NOMO-1 treated with DMSO at 0.1 percent for 48 hours (cell line): ENCODE measurements around the gene MYOC.
A peak's percentile ranks its signal among the peaks of the same experiment; 100 is the strongest.
"Not testable (repeated sequence)": the region's sequence is repeated elsewhere in the genome, so short reads cannot be mapped to it uniquely, and the experiment has no call there.

ENCODE experiments used
- DNase-seq: peaks from one replicate; lab custom pipeline; 2025; ENCODE audit not compliant: unreplicated experiment; lab: John Stamatoyannopoulos, UW

Gene MYOC

DNA sequence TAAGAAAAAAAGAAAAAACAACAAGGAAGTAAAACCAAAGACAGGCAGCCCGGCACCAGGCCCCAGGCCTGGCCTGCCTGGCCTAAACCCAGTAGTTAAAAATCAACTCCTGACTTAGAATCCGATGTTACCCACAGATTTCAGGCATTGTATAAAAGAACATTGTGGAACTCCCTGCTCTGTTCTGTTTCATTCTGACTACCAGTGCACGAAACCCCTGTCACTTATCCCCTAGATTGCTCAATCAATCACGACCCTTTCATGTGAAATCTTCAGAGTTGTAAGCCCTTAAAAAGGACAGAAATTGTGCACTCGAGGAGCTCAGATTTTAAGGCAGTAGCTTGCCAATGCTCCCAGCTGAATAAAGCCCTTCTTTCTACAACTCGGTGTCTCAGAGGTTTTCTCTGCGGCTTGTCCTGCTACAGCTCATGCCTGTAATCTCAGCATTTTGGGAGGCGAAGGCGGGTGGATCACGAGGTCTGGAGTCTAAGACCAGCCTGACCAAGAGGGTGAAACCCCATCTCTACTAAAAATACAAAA is 46.0 kb downstream of the MYOC start:
- peak; percentile 36 for DNase-seq

DNA sequence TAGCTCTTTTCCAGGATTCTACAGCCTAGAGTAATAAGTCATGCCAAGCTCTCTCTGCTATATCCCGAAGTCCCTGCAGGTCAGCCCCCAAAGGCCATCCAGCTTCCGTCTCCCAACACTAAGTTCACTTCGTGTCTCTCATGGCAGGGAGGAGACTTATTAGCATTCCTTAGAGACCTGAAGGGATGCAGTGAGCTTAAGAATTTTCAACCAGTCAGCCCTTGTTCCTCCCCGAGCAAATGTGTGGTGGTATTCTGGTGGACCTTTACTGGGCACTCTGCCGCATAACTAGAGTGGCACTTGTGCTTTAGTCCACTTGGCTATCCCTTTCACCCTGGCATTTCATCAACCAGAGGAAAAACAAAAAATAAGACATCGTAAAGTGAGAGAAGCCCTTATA is 49.4 kb downstream of the MYOC start:
- not testable (repeated sequence) for DNase-seq

GRCh38 chr1:171600862-171601261 is 51.6 kb downstream of the MYOC start:
- no peak for DNase-seq

DNA sequence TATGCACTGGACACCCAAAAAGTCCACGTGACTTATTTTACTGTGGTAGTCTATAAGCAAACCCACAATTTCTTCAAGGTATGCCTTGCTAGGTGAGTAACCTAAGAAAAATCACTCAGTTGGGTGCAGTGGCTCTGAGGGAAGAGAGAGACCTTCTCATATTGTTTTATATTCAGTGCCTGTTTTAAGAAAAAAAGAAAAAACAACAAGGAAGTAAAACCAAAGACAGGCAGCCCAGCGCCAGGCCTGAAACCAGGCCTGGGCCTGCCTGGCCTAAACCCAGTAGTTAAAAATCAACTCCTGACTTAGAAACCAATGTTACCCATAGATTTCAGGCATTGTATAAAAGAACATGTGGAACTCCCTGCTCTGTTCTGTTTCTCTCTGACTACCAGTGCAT is 52.2 kb downstream of the MYOC start:
- not testable (repeated sequence) for DNase-seq

DNA sequence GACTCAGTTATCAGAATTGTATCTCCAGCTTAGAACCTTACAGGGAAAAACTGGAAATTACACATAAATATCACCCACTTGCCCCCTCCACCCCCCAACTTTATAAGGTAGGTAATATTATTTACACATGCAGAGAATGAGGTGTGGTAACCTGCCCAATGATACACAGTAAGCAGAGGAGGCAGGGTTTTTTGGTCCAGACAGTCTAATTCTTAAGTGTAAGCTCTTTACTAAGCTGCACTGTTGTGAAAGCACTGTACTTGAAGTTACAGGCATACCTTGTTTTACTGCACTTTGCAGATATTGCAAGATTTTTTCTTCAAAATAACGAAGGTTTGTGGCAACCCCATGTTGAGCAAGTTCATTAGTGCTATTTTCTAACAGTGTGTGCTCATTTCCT is 55.3 kb downstream of the MYOC start:
- DNase-seq, result peak; percentile 66

- DNase-seq, result no peak
Measured at GRCh38 chr1:171596705-171597104, 55.8 kb downstream of the MYOC start.

- no peak for DNase-seq
Measured at GRCh38 chr1:171596119-171596518, 56.4 kb downstream of the MYOC start.

GRCh38 chr1:171595324-171595723 is 57.2 kb downstream of the MYOC start:
- DNase-seq, result no peak

- no peak for DNase-seq
Measured at GRCh38 chr1:171590022-171590421, 62.5 kb downstream of the MYOC start.

DNA sequence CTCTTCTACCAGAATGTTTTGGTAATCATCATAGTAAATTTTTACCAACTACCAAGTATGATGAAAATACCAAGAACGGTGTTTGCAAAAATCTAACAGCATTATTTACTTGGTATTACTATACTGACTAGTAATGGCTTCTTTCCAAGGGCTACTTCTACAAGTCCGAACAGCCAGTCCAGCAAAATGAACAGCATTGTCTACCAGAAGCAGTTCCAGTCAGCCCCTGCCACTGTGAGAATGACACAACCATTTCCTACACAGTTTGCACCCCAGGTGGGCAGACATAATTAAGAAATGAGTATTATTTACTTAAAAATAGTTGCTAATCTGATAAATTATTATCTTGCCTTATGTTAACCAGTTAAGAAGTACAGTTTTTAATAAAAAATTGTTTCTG is 64.3 kb downstream of the MYOC start:
- DNase-seq, result no peak

GRCh38 chr1:171585715-171586114 is 66.8 kb downstream of the MYOC start:
- DNase-seq, result no peak
